Endometrium (tissue), 2 donors: ENCODE measurements around the gene KLHDC8A.
A peak's percentile ranks its signal among the peaks of the same experiment; 100 is the strongest.
"Not testable (repeated sequence)": the region's sequence is repeated elsewhere in the genome, so short reads cannot be mapped to it uniquely, and the experiment has no call there.

Experiments used
- FAIRE-seq: peaks from 2 replicates; lab custom pipeline; 2012; peaks lifted over from hg19 to GRCh38; lab: Jason Lieb, UNC
- donor health status: control.
- donor health status: control.

KLHDC8A gene

DNA sequence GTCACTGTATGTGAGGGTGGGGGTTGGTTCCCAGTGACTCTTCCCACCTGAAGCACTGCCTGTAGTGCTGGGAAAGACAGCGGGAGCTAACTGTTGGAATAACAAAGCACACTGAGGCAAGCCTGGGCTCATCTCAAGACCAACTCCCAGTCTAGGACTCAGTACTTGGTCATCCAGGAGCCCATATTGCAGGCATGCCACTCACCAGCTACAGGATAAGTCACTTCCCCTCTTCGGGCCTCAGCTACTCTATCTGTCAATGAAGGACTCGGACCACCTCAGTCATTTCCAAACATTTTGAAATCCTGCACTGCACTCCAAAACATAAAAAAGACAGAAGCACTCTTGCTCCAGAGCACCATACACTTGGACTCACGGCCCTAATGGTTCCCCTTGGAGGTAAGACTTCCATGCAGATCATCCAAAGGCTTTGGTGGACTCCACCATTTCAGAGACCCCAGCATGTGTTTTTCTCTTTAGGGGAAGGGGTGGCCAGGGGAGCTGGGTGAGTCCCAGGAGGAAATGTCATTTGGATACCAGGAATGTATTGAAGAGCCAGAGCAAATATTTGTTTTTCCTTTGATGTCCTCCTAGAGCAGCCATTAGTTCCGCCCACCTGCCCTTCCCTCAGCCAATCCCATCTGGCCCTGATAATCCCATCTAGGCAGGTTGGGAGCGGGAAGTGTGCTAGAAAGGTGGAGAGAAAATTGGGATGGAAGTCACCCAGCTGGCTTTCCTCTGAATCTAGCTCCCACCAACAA lies 38.3 kb downstream of the KLHDC8A start:
- FAIRE-seq: no peak

DNA sequence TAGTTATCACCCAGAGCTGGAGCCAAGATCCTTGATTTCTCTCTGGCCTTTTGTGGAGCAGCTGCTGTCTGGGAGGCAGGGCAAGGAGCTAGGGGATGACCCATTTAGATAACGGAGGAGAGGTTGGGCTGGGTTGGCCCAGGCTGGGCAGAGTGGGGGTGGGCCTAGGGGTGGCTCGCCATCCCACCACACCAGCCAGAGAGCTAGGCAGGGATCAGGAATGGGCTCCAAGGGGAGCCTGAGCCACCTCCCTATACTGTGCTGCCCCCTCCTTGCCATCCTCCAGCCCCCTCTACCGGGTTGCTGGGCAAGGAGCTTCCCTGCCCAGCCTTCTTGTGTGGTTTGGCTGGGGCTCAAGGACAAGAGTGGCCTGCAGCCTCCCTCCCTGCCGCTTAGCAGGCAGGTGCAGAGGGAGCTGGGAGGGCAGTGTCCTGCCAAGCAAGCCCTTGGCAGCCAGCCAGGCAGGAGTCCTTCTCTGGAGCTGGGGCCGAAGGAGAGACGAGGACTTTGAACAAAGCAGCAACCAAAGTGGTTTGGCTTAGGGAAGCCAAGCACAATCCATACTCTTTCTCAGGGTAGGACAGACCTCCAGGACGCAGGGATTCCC lies 39.3 kb downstream of the KLHDC8A start:
- FAIRE-seq: no peak

DNA sequence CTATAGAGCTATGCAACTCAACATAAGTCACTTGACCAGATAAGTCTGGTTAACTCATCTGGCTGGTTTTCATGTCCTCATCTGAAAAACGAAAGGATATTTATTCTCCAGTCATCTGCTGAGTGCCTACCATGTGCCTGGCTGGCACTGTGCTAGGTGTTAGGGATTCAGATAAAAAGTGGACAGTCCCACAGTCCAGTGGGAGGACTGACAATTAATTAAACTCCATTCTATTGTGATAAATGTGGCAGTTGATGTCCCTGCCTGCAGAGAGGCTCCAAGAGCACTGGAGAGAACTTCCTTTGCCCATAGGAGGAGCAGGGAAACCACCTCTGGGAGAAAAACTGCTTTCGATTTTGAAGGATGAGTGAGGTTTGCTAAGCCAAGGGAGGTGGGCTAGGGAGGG lies 40.6 kb downstream of the KLHDC8A start:
- FAIRE-seq: no peak

DNA sequence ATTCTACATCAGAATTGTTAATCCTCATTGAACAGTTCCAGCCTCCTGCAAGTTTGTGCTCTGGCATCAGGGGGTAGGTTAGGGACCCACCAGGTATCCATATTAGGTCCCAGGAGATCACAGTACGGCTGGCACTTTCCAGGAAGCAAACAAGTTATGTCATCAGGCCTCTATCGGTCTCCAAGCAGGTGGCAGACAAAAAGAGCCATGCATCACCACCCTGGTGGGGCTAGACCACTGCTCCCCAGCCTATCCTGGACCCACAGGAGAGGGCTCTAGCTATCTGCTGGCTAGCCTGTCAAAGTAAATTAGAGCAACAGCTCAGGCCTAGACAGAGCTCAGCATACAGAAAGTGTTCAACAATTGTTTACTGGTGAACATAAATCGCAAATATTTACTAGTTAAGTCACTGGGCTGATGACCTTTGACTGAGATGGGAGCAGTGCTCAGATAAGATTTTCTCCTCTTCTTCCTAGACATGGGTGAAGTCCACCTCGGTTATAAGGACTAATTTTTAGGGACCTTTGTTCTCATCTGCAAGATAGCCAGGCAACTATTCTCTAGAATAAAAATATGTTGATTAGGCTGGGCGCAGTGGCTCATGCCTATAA lies 41.6 kb downstream of the KLHDC8A start:
- no peak for FAIRE-seq

DNA sequence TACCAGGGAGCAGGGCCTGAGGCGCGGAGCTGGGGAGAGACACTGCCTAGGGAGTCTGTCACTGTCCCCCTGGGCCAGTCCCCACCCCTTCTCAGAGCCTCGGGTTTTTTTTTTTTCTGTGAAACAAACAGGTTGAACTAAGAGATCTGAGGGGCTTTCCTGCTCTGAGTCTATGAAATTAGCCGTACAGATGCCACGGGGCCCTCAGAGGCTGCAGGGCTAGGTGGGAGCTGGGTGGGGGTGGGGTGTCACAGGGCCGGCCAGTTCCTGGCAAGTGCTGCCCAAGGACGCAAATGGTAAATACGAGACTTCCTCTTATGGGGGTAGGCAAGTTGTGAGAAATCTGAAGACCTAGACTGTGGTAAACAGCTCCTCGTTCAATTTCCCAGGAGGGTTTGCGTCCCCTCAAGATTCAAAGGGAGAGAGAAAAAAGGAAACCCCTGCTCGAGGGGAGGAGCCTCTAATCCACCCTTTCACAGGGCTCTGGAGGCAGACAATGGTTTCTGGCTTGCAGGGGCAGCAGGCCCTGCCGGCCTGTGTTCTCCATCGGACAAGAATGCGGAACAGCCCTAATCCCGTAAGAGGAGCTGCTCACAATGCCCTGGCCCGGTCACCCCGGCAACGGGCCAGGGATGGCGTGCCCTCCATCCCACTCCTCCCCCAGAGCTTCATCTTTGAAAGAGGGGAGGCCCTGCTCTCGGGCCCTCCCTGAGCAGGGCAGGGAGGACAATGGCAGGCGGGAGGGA lies 43.0 kb downstream of the KLHDC8A start:
- FAIRE-seq: peak; percentile 39

DNA sequence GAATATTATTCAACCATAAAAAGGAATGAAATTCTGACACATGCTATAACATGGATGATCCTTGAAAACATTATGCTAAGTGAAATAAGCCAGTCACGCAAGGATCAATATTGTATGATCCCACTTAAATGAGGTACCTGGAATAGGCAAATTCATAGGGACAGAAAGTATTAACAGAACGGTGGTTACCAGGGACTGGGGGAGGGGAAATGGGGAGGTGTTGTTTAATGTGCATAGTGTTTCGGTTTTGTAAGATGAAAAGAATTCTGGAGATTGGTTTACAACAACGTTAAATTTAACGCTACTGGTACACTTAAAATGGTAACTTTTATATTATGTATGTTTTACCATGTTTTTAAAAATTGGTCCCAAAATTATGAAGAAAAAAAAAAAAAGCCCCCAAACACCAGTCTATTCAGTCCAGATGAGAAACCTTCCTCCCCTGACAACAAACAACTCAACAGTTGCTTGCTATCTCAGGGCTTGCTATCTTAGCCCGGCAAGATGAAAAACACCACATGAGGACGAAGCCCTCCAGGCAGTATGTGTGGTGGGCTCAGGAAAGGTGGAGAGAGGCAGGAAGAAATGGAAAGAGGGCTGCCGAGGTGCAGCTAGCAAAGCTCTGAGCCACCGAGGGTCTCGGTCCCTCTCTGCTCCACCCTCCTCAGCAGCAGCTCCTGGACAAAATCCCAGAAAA lies 43.7 kb downstream of the KLHDC8A start:
- FAIRE-seq: no peak

DNA sequence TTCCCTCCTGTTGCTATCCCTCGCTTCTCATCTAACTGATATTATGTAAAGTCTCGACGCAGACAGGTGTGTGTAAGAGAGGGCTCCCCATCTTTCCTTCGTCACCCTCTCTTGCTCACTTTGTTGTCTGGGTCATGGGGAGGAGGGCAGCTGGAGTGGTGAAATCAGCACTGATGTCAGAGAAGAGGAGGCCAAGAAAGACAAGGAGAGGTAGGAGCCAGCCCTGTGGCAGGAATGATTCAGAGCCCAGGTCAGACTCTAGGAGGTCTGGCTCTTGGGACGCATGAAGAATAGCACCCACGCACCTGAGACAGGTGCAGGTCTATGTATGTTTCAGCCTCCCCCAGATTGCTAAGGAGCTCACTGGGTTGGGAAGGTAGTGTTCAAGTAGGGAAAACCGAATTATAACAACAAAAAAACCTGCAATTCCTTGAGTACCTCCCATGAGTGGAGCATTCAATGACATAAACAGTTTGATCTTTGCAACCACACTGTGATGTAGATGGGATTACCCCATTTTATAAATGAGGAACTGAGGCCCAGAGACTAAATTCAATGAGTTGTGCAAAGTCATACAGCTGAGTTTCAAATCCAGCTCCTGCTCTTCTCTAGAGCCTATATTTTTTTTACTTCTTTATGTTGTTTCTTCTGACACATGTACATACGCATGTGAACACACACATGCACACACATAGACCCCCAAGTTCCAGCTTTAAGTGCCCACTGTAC lies 45.6 kb downstream of the KLHDC8A start:
- FAIRE-seq: no peak

DNA sequence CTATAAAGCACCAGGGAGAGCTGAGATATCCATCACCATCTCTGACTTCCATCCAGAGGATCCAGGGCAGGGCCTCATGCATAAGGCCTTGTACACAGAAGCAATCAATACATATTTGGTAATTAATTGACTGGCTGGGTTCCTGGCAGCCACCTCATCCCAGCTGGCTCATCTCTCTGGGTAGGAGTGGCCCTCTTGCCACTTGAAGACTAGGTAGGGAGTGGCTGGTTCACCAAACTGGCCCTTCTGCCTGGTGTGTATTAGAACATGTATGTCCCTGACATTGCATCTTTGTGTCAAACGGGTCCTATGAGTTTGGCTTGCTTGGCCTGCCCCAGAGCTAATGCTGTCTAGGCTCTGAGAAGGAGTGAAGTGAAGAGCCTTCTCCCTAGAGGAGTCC lies 47.0 kb downstream of the KLHDC8A start:
- no peak for FAIRE-seq

DNA sequence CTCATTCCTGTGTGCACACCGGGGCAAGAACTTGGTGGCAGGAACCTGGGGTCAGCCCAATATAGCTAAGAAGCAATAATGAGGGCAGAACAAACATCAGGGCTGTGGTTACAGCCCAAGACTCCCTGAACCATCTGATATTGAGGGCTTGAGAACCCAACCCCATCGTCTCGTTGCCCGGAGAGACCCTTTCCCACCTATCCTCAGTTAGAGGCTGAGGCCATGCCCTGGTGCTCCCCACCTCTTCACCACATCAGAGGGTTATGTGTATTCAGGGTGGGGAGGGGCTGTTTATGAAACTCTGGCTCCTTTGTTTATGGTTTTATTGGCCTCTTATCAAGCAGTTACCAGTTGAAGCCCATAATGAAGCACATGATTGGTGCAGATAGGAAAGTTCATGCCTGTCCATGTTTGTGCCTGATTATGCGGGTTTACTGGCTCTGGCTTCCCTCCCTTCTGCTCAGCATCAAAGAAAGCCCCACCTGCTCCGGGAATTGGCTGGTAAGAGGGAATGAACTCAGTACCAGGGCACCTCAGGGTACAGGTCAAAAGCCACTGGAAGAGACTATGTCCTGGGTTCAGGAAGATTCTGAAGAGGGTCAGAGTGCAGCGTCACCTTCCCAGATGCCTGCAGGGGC lies 49.7 kb downstream of the KLHDC8A start:
- FAIRE-seq: no peak

DNA sequence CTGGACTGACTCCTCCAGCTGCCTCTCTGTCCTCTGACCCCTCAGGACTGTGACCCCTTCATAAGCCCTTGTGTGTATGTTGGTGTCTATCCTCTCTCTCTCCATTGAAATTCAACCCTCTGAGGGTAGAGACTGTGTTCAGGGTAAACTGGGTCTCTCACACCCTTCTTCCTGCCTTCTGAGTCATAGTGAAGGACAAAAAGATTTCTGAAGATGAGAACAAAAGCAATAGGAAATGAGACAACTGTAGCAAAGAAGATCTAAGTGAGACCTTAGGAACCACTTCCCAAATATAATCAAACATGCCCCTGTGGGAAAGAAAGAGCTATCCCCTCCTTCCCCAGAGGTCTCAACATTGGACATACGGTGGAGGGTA lies 52.0 kb downstream of the KLHDC8A start:
- no peak for FAIRE-seq

DNA sequence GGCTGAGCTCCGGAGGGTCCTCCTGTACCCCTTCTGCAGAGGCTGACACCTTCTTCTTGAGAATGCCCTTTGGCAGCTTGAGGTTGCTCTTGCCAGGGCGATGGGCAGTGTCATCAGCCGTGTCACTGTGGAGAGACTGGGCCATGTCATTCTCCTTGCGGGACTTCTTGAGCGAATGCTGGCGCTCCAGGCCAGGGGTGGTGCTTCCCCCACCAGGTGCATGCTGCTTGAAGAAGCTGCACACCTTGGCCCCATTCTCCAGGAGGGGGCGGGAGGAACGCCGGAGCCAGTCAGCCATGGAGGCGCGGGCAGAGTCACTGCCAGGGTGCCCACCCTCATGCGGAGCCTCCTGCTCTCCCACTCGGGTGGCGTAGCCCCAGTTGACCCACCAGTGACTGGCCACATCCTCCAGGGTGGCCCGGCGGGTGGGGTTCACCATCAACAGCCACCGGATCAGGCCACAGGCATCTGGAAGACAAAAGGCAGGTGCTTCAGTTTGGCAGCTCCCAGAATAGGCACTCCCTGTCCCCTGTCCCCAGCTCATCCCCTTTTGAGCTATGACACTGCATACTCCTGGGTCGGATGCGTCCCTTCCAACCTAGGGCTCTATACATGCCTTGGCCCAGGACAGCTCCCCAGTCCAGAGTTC lies 52.6 kb downstream of the KLHDC8A start:
- no peak for FAIRE-seq

DNA sequence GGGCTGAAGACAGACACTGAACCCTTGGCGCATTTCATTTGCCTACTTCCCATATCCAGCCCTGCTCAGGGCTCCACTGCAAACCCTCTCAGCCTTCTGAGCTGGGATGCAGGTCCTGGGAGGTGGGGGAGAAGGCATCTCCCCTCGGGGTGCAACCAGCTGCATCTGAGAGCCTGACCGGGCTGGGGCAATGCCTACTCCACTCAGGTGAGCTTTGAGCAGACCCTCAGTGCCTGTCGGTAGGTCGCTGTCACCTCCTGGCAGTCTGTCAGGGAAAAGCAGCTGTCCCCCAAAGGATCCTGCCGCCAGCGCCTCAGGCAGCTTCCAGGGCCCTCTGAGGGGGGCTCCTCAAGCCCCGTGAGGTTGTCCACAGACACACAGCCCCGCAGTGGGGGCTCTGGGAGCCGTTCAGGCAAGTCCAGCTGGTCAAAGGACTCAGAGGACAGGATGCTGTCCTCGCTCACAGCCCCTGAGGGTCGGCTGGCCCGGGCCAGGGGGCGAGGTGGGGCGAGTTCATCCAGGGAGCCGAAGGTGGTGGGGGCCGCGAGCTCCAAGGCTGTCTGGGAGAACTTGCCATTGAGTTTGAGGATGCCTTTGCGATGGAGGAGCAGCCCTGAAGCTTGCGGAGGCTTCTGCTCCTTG lies 53.4 kb downstream of the KLHDC8A start:
- FAIRE-seq: no peak

DNA sequence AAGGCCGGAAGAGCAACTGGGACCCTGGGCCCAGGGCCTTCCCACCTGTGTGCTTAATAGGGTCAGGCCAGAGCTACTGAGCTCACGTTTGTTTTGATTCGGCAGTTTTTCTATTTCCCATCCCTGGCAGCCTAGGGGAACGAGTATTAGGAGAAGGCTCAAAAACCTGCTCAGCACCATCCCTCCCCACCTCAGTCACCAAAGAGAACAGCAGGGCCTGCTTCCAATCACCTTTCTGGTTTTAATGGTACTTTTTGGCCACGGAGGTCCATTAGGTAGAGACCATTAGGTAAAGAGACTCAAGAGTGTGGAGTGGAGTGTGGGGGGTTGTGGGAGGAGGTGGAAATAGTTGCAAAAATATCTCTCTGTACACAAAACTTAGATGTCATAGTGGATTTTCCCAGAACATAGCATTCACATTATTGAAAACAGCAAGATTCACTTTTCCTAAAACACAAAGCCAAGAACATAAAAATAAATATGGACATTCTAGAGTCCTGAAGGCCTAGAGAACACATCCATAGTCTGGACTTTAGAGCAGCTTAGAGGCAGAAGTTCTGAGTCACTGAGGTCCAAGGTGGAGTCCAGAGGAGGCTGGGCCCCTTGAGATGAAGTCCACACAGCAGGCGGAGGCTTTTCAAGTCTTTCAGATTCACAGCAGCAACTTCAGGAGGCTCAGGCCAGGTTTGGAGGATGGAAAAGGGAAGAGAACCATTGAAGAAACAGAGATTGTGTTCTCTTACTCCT lies 54.7 kb downstream of the KLHDC8A start:
- no peak for FAIRE-seq

DNA sequence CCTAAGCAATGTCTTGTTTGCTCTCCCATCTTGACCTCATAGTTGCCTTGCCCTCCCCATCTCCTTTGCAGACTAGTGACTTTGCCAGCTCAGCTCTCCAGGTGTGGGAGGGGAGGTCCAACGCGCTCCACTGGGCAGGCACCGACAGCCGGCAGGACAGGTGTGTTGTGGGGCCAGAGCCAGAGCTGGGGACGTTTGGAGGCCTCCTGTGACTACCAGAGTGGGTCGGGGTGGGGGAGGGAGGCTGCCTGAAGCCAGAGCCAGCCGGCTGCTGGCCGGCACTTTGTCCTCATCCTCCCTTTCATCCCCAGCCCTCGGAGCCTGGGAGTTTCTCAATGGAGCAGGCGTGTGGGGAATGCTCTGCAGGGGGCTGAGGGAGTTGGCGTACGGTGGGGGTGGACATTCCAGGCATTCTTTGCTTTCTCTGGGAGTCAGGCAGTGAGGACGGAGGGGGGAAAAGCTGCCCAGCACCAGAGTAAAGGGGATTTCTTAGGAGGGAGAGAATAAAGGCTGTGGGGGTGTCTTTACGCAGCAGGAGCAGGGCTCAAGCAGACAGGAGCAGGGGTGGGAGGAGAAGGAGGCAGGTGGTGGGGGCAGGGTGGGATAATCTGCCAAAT lies 55.4 kb downstream of the KLHDC8A start:
- no peak for FAIRE-seq

DNA sequence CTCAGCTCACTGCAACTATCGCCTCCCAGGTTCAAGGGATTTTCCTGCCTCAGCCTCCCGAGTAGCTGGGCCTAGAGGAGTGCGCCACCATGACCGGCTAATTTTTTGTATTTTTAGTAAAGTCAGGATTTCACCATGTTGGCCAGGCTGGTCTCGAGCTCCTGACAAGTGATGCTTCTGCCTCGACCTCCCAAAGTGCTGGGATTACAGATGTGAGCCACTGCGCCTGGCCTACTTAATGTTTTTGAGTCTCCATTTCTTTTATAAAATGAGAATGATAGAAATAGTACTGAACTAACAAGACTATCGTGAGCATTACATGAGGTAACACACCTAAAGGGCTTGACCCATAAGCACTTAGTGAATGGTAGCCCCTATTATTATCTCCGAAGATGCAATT lies 56.6 kb downstream of the KLHDC8A start:
- no peak for FAIRE-seq

DNA sequence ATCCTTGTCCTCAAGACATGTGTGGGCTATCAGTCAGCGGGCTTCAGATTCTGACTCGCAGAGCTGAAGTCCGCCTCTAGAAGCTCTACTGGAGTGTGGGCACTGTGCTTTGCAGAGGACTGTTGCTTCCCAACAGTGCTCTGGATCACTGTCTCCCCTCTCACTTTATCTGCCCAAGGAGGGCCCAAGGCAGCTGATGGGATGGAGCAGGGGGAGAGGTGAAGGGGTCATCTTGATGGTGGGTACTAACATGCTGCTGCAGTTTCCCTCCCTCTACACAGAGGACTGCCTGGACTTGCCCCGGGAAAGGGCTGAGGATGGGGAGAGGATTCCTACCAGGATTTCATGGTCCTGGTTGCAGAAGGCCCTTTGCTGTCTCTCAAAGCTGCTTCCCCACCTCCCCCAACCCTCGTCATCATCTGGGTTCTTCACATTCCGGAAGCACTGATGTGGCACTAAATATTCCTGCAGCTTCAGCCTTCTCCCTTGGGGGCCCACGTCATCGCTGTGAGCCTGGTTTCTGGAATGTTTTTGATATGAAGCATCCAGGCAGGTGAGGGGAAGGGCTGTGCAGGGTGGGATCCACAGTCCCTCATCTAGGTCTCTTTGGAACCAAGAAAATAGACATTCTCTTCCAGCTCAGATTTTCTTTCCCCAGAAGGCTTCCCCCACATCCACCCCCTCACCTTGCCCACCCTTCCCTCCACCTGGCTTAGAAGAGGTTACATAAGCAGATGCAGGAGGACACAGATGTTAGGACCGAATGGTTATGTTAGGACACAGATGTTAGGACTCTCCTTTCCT lies 58.3 kb downstream of the KLHDC8A start:
- no peak for FAIRE-seq

DNA sequence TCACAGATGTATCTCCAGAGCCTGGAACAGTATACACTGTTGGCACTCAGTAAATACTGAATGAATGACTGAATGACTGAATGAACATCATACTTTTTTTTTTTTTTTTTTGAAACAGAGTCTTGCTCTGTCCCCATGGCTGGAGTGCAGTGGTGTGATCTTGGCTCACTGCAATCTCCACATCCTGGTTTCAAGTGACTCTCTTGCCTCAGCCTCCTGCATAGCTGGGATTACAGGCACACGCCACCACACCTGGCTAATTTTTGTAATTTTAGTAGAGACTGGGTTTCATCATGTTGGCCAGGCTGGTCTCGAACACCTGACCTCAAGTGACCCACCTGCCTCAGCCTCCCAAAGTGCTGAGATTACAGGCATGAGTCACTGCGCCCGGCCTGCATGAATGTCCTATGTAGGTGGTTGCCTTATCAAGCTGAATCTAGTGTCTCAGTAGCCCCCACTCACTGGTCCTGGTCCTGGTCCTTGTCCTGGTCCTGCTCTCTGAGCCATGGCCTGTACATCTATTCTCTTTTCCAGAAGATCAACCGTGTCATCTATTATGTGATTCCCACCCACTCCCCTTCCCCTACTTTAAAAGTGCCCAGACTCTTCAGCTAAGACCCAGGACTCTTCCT lies 59.1 kb downstream of the KLHDC8A start:
- not testable (repeated sequence) for FAIRE-seq

DNA sequence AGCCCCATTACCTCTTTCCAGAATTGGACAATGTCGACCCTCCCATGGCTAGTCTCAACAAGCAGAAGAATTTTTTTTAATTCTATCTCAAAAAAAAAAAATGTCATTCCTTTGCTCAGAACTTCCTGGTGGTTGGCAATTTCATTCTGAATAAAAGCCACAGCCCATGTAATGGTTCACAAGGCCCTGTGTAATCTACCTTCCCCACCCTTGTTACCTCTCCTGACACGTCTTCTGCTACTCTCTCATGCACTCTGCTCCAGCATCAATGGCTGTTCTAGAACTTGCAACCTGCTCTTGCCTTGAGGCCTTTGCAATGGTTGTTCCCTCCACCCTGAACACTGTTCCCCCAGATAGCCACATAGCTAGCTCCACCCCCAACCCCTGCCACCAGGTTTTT lies 60.6 kb downstream of the KLHDC8A start:
- no peak for FAIRE-seq
